SK-N-SH (cell line): ENCODE data around the gene AGMAT. TPM values are rescaled to one million over a fixed set of nuclear protein-coding genes. Genes with fewer than 3 reads are reported as not detected.

Experiments
- CTCF ChIA-PET: fragments of 300-600, 350-600 bp; formaldehyde crosslinking; extraction: SDS; loops from one replicate; lab custom pipeline; 2021; lab: Yijun Ruan, JAX
- POLR2A ChIA-PET: fragments of 350-600 bp; sonication (Branson Sonifier 250); formaldehyde crosslinking; extraction: SDS; loops from one replicate; lab custom pipeline; 2020; ENCODE audit warnings: antibody characterized with exemption, inconsistent platforms; lab: Yijun Ruan, JAX
- DNase-seq: peaks from one replicate; pipeline ENCODE4 v3.0.0; 2012
- H2AFZ ChIP-seq: fragments of 200-600 bp; sonication (generic); 2 replicates; pipeline ENCODE4 v1.8.1; 2016; ENCODE audit warnings: antibody characterized with exemption, mild to moderate bottlenecking, low read depth
- H3F3A ChIP-seq: fragments of 200-600 bp; sonication (generic); replicated peaks from 2 replicates; pipeline ENCODE3; 2016; ENCODE audit warnings: antibody characterized with exemption, mild to moderate bottlenecking; ENCODE audit not compliant: insufficient read depth
- H3K27ac ChIP-seq, 2 experiments: fragments of 200-500 bp in 1 of 2; fragments of 200-600 bp in 1 of 2; sonication (Bioruptor generic) in 1 of 2; sonication (generic), shearing (Covaris generic) in 1 of 2; 2 replicates each; pipeline versions ENCODE4 v1.5.1 to v1.6.1; 2014 to 2016; ENCODE audit warnings: low read depth in 2 of 2, inconsistent platforms in 1 of 2, low read length in 1 of 2, mild to moderate bottlenecking in 1 of 2, mixed read lengths in 1 of 2
- H3K27me3 ChIP-seq: fragments of 200-600 bp; sonication (generic), shearing (Covaris generic); 2 replicates; pipeline ENCODE4 v1.6.1; 2016; ENCODE audit warnings: mixed run types; ENCODE audit not compliant: insufficient read depth
- H3K36me3 ChIP-seq, 2 experiments: fragments of 200-500 bp in 1 of 2; fragments of 200-600 bp in 1 of 2; sonication (Bioruptor generic) in 1 of 2; sonication (generic) in 1 of 2; replicated peaks in 1 of 2; 2 replicates each; pipeline versions ENCODE3 to v1.5.1; 2014 to 2016; ENCODE audit warnings: low read length in 1 of 2, mild to moderate bottlenecking in 1 of 2; ENCODE audit not compliant: insufficient read depth in 2 of 2, control insufficient read depth in 1 of 2
- H3K4me1 ChIP-seq, 2 experiments: fragments of 200-500 bp in 1 of 2; fragments of 200-600 bp in 1 of 2; sonication (Bioruptor generic) in 1 of 2; sonication (generic), shearing (Covaris generic) in 1 of 2; 2 replicates each; pipeline versions ENCODE4 v1.5.1 to v1.6.1; 2014 to 2016; ENCODE audit warnings: low read depth in 1 of 2, low read length in 1 of 2, mixed run types in 1 of 2; ENCODE audit not compliant: insufficient read depth in 2 of 2, control insufficient read depth in 1 of 2
- H3K4me2 ChIP-seq: fragments of 200-600 bp; sonication (generic), shearing (Covaris generic); 2 replicates; pipeline ENCODE4 v1.6.1; 2017; ENCODE audit warnings: mixed run types
- H3K4me3 ChIP-seq, 2 experiments: fragments of 200-500 bp in 1 of 2; fragments of 200-600 bp in 1 of 2; sonication (Bioruptor generic) in 1 of 2; sonication (generic), shearing (Covaris generic) in 1 of 2; 2 replicates each; pipeline versions ENCODE4 v1.5.1 to v1.8.1; 2014 to 2016; ENCODE audit warnings: low read depth in 2 of 2, inconsistent platforms in 1 of 2, low read length in 1 of 2, mild to moderate bottlenecking in 1 of 2, mixed read lengths in 1 of 2, moderate library complexity in 1 of 2
- H3K79me2 ChIP-seq: fragments of 200-600 bp; sonication (generic); 2 replicates; pipeline ENCODE4 v1.8.1; 2017; ENCODE audit warnings: mild to moderate bottlenecking; ENCODE audit not compliant: insufficient read depth
- H3K9ac ChIP-seq: fragments of 200-600 bp; sonication (generic); 2 replicates; pipeline ENCODE4 v1.6.1; 2017; ENCODE audit warnings: mixed run types
- H3K9me2 ChIP-seq: fragments of 200-600 bp; sonication (generic); 2 replicates; pipeline ENCODE4 v1.6.1; 2017; ENCODE audit warnings: mixed run types
- H3K9me3 ChIP-seq: fragments of 200-600 bp; sonication (generic); 2 replicates; pipeline ENCODE4 v1.6.1; 2017; ENCODE audit warnings: mixed run types, mild to moderate bottlenecking, moderate library complexity
- H4K20me1 ChIP-seq: fragments of 200-600 bp; sonication (generic); 2 replicates; pipeline ENCODE4 v1.6.1; 2017; ENCODE audit warnings: mild to moderate bottlenecking, mixed run types; ENCODE audit not compliant: insufficient read depth
- EZH2phosphoT487 ChIP-seq: fragments of 200-600 bp; sonication (generic); IDR thresholded peaks from 2 replicates; pipeline ENCODE4 v1.6.1; 2017; ENCODE audit warnings: low read depth, mixed run types, mild to moderate bottlenecking, antibody characterized with exemption, moderate library complexity, borderline replicate concordance
- FOSL2 ChIP-seq: IDR thresholded peaks from 2 replicates; pipeline ENCODE4 v1.4.0; 2012; ENCODE audit warnings: low read depth, mild to moderate bottlenecking, moderate library complexity, borderline replicate concordance
- NRF1 ChIP-seq: IDR thresholded peaks from 2 replicates; pipeline ENCODE4 v1.6.1; 2012; ENCODE audit warnings: low read depth, mild to moderate bottlenecking, low read length
- RXRA ChIP-seq: IDR thresholded peaks from 2 replicates; pipeline ENCODE4 v1.4.0; 2012; ENCODE audit warnings: low read depth, mild to moderate bottlenecking, borderline replicate concordance
- SIN3A ChIP-seq: IDR thresholded peaks from 2 replicates; pipeline ENCODE4 v1.6.1; 2012; ENCODE audit warnings: low read depth, mild to moderate bottlenecking, low read length, moderate library complexity, borderline replicate concordance
- YY1 ChIP-seq: IDR thresholded peaks from 2 replicates; pipeline ENCODE4 v1.4.0; 2012; ENCODE audit warnings: low read depth, mild to moderate bottlenecking
- WGBS: methylation state at CpG from one replicate; pipeline ENCODE4 v1.1.6; 2017; ENCODE audit warnings: low lambda C conversion rate; 5-methylcytosine and 5-hydroxymethylcytosine counted together
- polyA plus RNA-seq, 3 experiments: library from polyadenylated mRNA; depleted of rRNA; stranded (reverse); fragments of >200 nt; gene quantifications; 2 replicates each; pipeline ENCODE4 v1.2.3, GENCODE V29; 2012
- small RNA-seq, 7 experiments: library from RNA; depleted of rRNA; stranded (forward); fragments of <200 nt; gene quantifications; one replicate each; pipeline ENCODE3, GENCODE V24; 2012
- TF ChIP-seq, protein P1 (sequence below): fragments of 200-600 bp; sonication (generic); IDR thresholded peaks from 2 replicates; pipeline ENCODE4 v1.6.1; 2017; ENCODE audit warnings: antibody characterized with exemption, mild to moderate bottlenecking, moderate library complexity

The AGMAT gene
- polyA plus RNA-seq, 1 of the 3 experiments (the other 2 are of a cell fraction), result 0.66 TPM

- no peak for DNase-seq
- Histone ChIP-seq H3K79me2 (peaks cover 29% of the 10 kb centered on the region), H3K36me3 (no peaks in the 10 kb centered on the region), H3K9ac (peak overlapping the region; percentile 71), H3K4me2 (peak overlapping the region; percentile 66), H3K9me2 (no peaks in the 10 kb centered on the region), H3K9me3 (no peaks in the 10 kb centered on the region), H3K27me3 (no peaks in the 10 kb centered on the region), H2AFZ (peak overlapping the region; percentile 77), H3K4me1 (peaks cover 6 to 20% of the 10 kb centered on the region in 2 experiments), H4K20me1 (no peaks in the 10 kb centered on the region; the same call in 1 of the 2 replicates), H3K27ac (peak overlapping the region; percentile 66 to 74), H3K4me3 (peak overlapping the region; percentile 65 to 71), H3F3A (peaks cover 16% of the 10 kb centered on the region)
- TF ChIP-seq NRF1 (no peak), SIN3A (peak; percentile 47; the same call in 1 of the 2 replicates)
- CTCF ChIA-PET, result interaction anchor here (0.6 kb wide), 1 partner anchor 218 kb away, joined by 3 read pairs; no protein-coding TSS in a partner anchor
- 54% methylated on average over 16 of the region's 18 CpGs for WGBS
- POLR2A ChIA-PET, result no interaction called here
These were observed 61.5 kb downstream of the AGMAT start for GRCh38 chr1:15523104-15524020.

- ChIA-PET POLR2A (no interaction called here), CTCF (no interaction called here)
- WGBS, result 100% methylated on average over 3 of the region's 4 CpGs
- TF ChIP-seq YY1 (no peak), EZH2phosphoT487 (no peak), FOSL2 (no peak), RXRA (no peak), SIN3A (no peak)
- TF ChIP-seq, protein P1, sequence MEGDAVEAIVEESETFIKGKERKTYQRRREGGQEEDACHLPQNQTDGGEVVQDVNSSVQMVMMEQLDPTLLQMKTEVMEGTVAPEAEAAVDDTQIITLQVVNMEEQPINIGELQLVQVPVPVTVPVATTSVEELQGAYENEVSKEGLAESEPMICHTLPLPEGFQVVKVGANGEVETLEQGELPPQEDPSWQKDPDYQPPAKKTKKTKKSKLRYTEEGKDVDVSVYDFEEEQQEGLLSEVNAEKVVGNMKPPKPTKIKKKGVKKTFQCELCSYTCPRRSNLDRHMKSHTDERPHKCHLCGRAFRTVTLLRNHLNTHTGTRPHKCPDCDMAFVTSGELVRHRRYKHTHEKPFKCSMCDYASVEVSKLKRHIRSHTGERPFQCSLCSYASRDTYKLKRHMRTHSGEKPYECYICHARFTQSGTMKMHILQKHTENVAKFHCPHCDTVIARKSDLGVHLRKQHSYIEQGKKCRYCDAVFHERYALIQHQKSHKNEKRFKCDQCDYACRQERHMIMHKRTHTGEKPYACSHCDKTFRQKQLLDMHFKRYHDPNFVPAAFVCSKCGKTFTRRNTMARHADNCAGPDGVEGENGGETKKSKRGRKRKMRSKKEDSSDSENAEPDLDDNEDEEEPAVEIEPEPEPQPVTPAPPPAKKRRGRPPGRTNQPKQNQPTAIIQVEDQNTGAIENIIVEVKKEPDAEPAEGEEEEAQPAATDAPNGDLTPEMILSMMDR, result no peak
- H3K27me3 ChIP-seq, result no peaks in the 10 kb centered on the region
- H3K27ac ChIP-seq, result no peak overlapping the region
- H3K79me2 ChIP-seq, result peaks cover 21% of the 10 kb centered on the region
- no peak for DNase-seq
- no peak overlapping the region for H3K4me2 ChIP-seq
- H3K9me3 ChIP-seq, result no peaks in the 10 kb centered on the region
- H3K4me1 ChIP-seq, result peaks cover under 1 to 19% of the 10 kb centered on the region in 2 experiments; a peak in 3 of 4 replicates
- H3F3A ChIP-seq, result peaks cover 16% of the 10 kb centered on the region
- no peaks in the 10 kb centered on the region; the same call in 1 of the 2 replicates for H4K20me1 ChIP-seq
- no peaks in the 10 kb centered on the region for H3K36me3 ChIP-seq
- H3K9me2 ChIP-seq, result no peaks in the 10 kb centered on the region
- H3K4me3 ChIP-seq, result no peak overlapping the region
- no peak overlapping the region for H3K9ac ChIP-seq
- no peak overlapping the region for H2AFZ ChIP-seq
These were observed 62.3 kb downstream of the AGMAT start for GRCh38 chr1:15522551-15522950.

Small RNA genes within 50 kb of the gene (small RNA-seq; reads per million reads assigned to genes)
- 0 reads per million in 7 experiments for gene CD24P1
- 0 reads per million in 7 experiments for gene RNU7-179P
- gene SCARNA21B, result 0 to 5.0 (median 0) reads per million in 7 experiments

Other genes starting within 250 kb of the AGMAT start
- 45.1 and 59.8 TPM in 2 replicates for gene EFHD2, start 175.2 kb downstream of the AGMAT start, polyA plus RNA-seq (2012; rRNA removed)
- 0.26 and 0.67 TPM in 2 replicates for gene CTRC, start 146.6 kb downstream of the AGMAT start, polyA plus RNA-seq (2012; rRNA removed)
- not detected in 2 replicates for gene CELA2A, start 128.3 kb downstream of the AGMAT start, polyA plus RNA-seq (2012; rRNA removed)
- gene CELA2B, start 108.9 kb downstream of the AGMAT start, polyA plus RNA-seq (2012; rRNA removed), result not detected in 2 replicates
- gene CASP9, start 60.8 kb downstream of the AGMAT start, polyA plus RNA-seq (2012; rRNA removed), result 16.9 and 19.2 TPM in 2 replicates
- 8.4 and 13.7 TPM in 2 replicates for gene DNAJC16, start 58.2 kb downstream of the AGMAT start, polyA plus RNA-seq (2012; rRNA removed)
- gene DDI2, start 32.4 kb upstream of the AGMAT start, polyA plus RNA-seq (2012; rRNA removed), result 2.8 and 3.4 TPM in 2 replicates
- gene PLEKHM2, start 99.3 kb upstream of the AGMAT start, polyA plus RNA-seq (2012; rRNA removed), result 37.0 and 38.9 TPM in 2 replicates
- 1.2 and 1.4 TPM in 2 replicates for gene SLC25A34, start 151.2 kb upstream of the AGMAT start, polyA plus RNA-seq (2012; rRNA removed)
- gene TMEM82, start 157.4 kb upstream of the AGMAT start, polyA plus RNA-seq (2012; rRNA removed), result not detected in 2 replicates
- gene FBLIM1, start 173.7 kb upstream of the AGMAT start, polyA plus RNA-seq (2012; rRNA removed), result 89.8 and 93.8 TPM in 2 replicates
- 2.8 and 4.1 TPM in 2 replicates for gene UQCRHL, start 222.6 kb upstream of the AGMAT start, polyA plus RNA-seq (2012; rRNA removed)